SIG-M5 treated with dmso at 0.1 percent for 504 hours (cell line): ENCODE measurements around the gene LDAH.

Source experiments
- DNase-seq: peaks from one replicate; lab custom pipeline; 2025; ENCODE audit not compliant: unreplicated experiment; lab: John Stamatoyannopoulos, UW

The LDAH gene

GRCh38 chr2:20668871-20669475, 153.9 kb downstream of the LDAH start:
- DNase-seq = no peak

GRCh38 chr2:20668451-20668850, 154.4 kb downstream of the LDAH start:
- DNase-seq = no peak

- DNase-seq = no peak
These were observed 155.1 kb downstream of the LDAH start for GRCh38 chr2:20667531-20668401.

- DNase-seq = no peak
These were observed 155.8 kb downstream of the LDAH start for GRCh38 chr2:20667151-20667530.

GRCh38 chr2:20666304-20667150, 156.4 kb downstream of the LDAH start, which contains the start of gene GDF7:
TSS of gene GDF7 (plus strand) at chr2:20667144. CDS start at chr2:20667240, 96 bp downstream.
- DNase-seq = no peak

- DNase-seq = no peak
These were observed 156.9 kb downstream of the LDAH start for GRCh38 chr2:20666005-20666303.

GRCh38 chr2:20665243-20666004, 157.5 kb downstream of the LDAH start:
- DNase-seq = no peak

- DNase-seq = no peak
These were observed 158.3 kb downstream of the LDAH start for GRCh38 chr2:20664431-20665242.

- no peak for DNase-seq
These were observed 158.9 kb downstream of the LDAH start for GRCh38 chr2:20664071-20664390.

GRCh38 chr2:20663196-20664070, 159.5 kb downstream of the LDAH start:
- no peak for DNase-seq

- no peak for DNase-seq
These were observed 160.5 kb downstream of the LDAH start for GRCh38 chr2:20662308-20662937.

GRCh38 chr2:20661421-20662307, 161.2 kb downstream of the LDAH start:
- peak; percentile 75 for DNase-seq

GRCh38 chr2:20660506-20661420, 162.1 kb downstream of the LDAH start:
- DNase-seq = peak; percentile 46

- no peak for DNase-seq
These were observed 165.2 kb downstream of the LDAH start for GRCh38 chr2:20657522-20658235.

GRCh38 chr2:20656561-20656960, 166.3 kb downstream of the LDAH start:
- no peak for DNase-seq

- no peak for DNase-seq
These were observed 168.4 kb downstream of the LDAH start for GRCh38 chr2:20654535-20654813.
